ENCODE results near the gene MLC1. TPM values are rescaled to one million over a fixed set of nuclear protein-coding genes. Genes with fewer than 3 reads are reported as not detected.
A peak's percentile ranks its signal among the peaks of the same experiment; 100 is the strongest.

The MLC1 gene
- total and polyA plus RNA-seq, 10 of the 15 experiments (the other 5 are each of a cell fraction or from before 2014, with no cell fraction given) = 0.03 to 0.15 (median 0.07) TPM; not detected in 7

DNA sequence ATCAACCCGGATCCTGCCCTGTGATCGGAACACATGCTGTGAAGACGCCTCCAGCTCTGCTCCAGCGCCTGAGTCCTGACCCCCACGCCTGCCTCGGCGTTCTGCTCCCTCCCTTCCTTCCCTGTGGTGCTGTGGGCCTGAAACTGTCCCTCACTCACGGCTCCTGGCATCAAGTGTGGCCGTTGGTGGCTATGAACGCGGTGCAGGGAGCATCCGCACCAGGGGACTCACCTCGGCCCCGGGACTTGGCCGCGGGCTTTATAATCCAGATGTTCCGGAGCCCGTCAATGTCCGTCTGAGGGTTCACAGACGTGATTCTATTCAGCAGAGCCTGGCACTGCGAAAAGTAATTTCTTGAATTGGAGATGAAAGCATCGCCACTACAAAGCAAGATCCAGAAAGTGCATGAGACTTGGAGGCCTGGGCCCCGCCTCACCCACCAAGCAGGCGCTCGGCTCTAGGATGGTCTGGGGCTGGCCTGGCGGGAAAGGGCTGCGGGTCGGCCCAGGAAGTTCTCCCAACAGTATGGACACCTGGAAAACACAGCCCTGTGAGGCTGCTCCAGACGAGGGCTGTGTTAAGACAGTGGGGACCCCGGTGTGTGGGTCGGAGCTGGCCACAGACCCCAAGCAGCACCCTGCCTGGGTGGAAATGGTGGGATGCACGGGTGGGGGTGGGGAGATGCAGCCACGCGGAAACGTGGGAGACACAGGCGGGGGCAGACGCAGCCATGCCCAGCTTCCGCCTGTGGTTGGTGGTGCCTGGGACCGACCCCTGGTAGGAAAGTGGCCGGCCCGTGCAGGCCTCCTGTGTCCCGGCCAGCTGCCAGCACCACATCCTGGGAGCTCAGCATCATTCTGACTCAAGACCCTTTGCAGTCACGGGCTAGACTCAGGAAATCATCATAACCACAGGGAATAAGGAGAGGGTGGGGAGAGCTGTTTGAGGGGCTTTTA, 50.8 kb downstream of the MLC1 start (continued):
- TF ChIP-seq, protein P1, sequence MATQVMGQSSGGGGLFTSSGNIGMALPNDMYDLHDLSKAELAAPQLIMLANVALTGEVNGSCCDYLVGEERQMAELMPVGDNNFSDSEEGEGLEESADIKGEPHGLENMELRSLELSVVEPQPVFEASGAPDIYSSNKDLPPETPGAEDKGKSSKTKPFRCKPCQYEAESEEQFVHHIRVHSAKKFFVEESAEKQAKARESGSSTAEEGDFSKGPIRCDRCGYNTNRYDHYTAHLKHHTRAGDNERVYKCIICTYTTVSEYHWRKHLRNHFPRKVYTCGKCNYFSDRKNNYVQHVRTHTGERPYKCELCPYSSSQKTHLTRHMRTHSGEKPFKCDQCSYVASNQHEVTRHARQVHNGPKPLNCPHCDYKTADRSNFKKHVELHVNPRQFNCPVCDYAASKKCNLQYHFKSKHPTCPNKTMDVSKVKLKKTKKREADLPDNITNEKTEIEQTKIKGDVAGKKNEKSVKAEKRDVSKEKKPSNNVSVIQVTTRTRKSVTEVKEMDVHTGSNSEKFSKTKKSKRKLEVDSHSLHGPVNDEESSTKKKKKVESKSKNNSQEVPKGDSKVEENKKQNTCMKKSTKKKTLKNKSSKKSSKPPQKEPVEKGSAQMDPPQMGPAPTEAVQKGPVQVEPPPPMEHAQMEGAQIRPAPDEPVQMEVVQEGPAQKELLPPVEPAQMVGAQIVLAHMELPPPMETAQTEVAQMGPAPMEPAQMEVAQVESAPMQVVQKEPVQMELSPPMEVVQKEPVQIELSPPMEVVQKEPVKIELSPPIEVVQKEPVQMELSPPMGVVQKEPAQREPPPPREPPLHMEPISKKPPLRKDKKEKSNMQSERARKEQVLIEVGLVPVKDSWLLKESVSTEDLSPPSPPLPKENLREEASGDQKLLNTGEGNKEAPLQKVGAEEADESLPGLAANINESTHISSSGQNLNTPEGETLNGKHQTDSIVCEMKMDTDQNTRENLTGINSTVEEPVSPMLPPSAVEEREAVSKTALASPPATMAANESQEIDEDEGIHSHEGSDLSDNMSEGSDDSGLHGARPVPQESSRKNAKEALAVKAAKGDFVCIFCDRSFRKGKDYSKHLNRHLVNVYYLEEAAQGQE (IDR thresholded peaks at IDR 0.05; ENCODE audit: low read depth, low read length) = no peak
- TF ChIP-seq, protein P2, sequence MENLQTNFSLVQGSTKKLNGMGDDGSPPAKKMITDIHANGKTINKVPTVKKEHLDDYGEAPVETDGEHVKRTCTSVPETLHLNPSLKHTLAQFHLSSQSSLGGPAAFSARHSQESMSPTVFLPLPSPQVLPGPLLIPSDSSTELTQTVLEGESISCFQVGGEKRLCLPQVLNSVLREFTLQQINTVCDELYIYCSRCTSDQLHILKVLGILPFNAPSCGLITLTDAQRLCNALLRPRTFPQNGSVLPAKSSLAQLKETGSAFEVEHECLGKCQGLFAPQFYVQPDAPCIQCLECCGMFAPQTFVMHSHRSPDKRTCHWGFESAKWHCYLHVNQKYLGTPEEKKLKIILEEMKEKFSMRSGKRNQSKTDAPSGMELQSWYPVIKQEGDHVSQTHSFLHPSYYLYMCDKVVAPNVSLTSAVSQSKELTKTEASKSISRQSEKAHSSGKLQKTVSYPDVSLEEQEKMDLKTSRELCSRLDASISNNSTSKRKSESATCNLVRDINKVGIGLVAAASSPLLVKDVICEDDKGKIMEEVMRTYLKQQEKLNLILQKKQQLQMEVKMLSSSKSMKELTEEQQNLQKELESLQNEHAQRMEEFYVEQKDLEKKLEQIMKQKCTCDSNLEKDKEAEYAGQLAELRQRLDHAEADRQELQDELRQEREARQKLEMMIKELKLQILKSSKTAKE (IDR thresholded peaks at IDR 0.05; ENCODE audit: low read depth, poor library complexity, severe bottlenecking) = no peak
- TF ChIP-seq TAF1 (IDR thresholded peaks at IDR 0.05; ENCODE audit: borderline replicate concordance, low read depth, low read length) (no peak), GABPA (IDR thresholded peaks at IDR 0.05; ENCODE audit: low read depth) (no peak), MTA3 (IDR thresholded peaks at IDR 0.05; ENCODE audit: borderline replicate concordance, low read length) (no peak), JUNB (IDR thresholded peaks at IDR 0.05) (no peak), RUNX3 (IDR thresholded peaks at IDR 0.05; ENCODE audit: low read length) (peak; percentile 57), POU2F2 (IDR thresholded peaks at IDR 0.05; ENCODE audit: borderline replicate concordance, low read depth, low read length) (no peak), SPI1 (IDR thresholded peaks at IDR 0.05; ENCODE audit: borderline replicate concordance, insufficient read depth, low read depth, low read length) (no peak), LARP7 (IDR thresholded peaks at IDR 0.05) (no peak), MYC (IDR thresholded peaks at IDR 0.05; ENCODE audit: insufficient read depth, insufficient read length, insufficient replicate concordance, low read length, severe bottlenecking) (no peak), NRF1 (conservative IDR thresholded peaks at IDR 0.05; ENCODE audit: low read depth, low read length) (no peak), BHLHE40 (IDR thresholded peaks at IDR 0.05; ENCODE audit: borderline replicate concordance in 1 of 2, low read depth in 2 of 2, low read length in 1 of 2) (peak in 1 of 2 experiments; percentile 72; a peak in 2 of 4 replicates), EP300 (IDR thresholded peaks at IDR 0.05; ENCODE audit: borderline replicate concordance in 1 of 2, control insufficient read depth in 1 of 2, low read depth in 2 of 2, low read length in 2 of 2) (no peak)
- TF ChIP-seq, protein P3, sequence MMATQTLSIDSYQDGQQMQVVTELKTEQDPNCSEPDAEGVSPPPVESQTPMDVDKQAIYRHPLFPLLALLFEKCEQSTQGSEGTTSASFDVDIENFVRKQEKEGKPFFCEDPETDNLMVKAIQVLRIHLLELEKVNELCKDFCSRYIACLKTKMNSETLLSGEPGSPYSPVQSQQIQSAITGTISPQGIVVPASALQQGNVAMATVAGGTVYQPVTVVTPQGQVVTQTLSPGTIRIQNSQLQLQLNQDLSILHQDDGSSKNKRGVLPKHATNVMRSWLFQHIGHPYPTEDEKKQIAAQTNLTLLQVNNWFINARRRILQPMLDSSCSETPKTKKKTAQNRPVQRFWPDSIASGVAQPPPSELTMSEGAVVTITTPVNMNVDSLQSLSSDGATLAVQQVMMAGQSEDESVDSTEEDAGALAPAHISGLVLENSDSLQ (IDR thresholded peaks at IDR 0.05) = no peak
- TF ChIP-seq, protein P4, sequence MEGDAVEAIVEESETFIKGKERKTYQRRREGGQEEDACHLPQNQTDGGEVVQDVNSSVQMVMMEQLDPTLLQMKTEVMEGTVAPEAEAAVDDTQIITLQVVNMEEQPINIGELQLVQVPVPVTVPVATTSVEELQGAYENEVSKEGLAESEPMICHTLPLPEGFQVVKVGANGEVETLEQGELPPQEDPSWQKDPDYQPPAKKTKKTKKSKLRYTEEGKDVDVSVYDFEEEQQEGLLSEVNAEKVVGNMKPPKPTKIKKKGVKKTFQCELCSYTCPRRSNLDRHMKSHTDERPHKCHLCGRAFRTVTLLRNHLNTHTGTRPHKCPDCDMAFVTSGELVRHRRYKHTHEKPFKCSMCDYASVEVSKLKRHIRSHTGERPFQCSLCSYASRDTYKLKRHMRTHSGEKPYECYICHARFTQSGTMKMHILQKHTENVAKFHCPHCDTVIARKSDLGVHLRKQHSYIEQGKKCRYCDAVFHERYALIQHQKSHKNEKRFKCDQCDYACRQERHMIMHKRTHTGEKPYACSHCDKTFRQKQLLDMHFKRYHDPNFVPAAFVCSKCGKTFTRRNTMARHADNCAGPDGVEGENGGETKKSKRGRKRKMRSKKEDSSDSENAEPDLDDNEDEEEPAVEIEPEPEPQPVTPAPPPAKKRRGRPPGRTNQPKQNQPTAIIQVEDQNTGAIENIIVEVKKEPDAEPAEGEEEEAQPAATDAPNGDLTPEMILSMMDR (IDR thresholded peaks at IDR 0.05 in 2 of 3, conservative IDR thresholded peaks at IDR 0.05 in 1 of 3; ENCODE audit: control insufficient read depth in 2 of 3, extremely low read depth in 1 of 3, insufficient read depth in 1 of 3, low read depth in 3 of 3, low read length in 3 of 3) = no peak
- TF ChIP-seq, protein P5, sequence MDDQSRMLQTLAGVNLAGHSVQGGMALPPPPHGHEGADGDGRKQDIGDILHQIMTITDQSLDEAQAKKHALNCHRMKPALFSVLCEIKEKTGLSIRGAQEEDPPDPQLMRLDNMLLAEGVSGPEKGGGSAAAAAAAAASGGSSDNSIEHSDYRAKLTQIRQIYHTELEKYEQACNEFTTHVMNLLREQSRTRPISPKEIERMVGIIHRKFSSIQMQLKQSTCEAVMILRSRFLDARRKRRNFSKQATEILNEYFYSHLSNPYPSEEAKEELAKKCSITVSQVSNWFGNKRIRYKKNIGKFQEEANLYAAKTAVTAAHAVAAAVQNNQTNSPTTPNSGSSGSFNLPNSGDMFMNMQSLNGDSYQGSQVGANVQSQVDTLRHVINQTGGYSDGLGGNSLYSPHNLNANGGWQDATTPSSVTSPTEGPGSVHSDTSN (IDR thresholded peaks at IDR 0.05; ENCODE audit: insufficient replicate concordance, low read depth, low read length) = no peak

Data from GM12878 (cell line).